Panc1 (cell line): ENCODE results near the gene CDH23. TPM values are rescaled to one million over a fixed set of nuclear protein-coding genes. Genes with fewer than 3 reads are reported as not detected.

ENCODE experiments used
- ATAC-seq: fragments of 200-7000 bp; cut with Tn5 transposase; 2 replicates; pipeline ENCODE4 v1.9.1; 2020; ENCODE audit warnings: mild to moderate bottlenecking, moderate library complexity
- BruUV-seq: library from RNA; stranded (reverse); fragments of 400-500 nt; replicated peaks from 2 replicates; lab custom pipeline; 2021; lab: Mats Ljungman, UMichigan
- CTCF ChIA-PET: fragments of 300-600 bp; sonication (Branson Sonifier 250); formaldehyde crosslinking; loops from one replicate; lab custom pipeline; 2022; ENCODE audit warnings: antibody characterized with exemption; lab: Charles Lee
- POLR2A ChIA-PET: fragments of 300-600 bp; sonication (Branson Sonifier 250); formaldehyde crosslinking; loops from one replicate; lab custom pipeline; 2022; ENCODE audit warnings: antibody characterized with exemption; lab: Charles Lee
- DNase-seq: peaks from one replicate; pipeline ENCODE4 v3.0.0-alpha.2; 2010; ENCODE audit warnings: low read depth, low spot score
- H3K27ac ChIP-seq: 2 replicates; pipeline ENCODE4 v1.5.1; 2011; ENCODE audit warnings: mild to moderate bottlenecking, low read length, inconsistent platforms
- H3K27me3 ChIP-seq: fragments of 200-500 bp; sonication (Bioruptor generic); 2 replicates; pipeline ENCODE4 v1.6.0; 2014; ENCODE audit warnings: low read length, inconsistent platforms; ENCODE audit not compliant: control insufficient read depth, insufficient read depth
- H3K36me3 ChIP-seq: fragments of 200-500 bp; sonication (Bioruptor generic); 2 replicates; pipeline ENCODE4 v1.5.1; 2014; ENCODE audit warnings: inconsistent platforms, mild to moderate bottlenecking, low read length, moderate library complexity; ENCODE audit not compliant: control insufficient read depth, insufficient read depth
- H3K4me1 ChIP-seq: 2 replicates; pipeline ENCODE4 v1.5.1; 2011; ENCODE audit warnings: inconsistent platforms, mild to moderate bottlenecking, low read length, moderate library complexity; ENCODE audit not compliant: control insufficient read depth, insufficient read depth
- H3K4me3 ChIP-seq, 2 experiments: 2 replicates each; pipeline ENCODE4 v1.5.1; 2011 to 2012; ENCODE audit warnings: low read depth in 2 of 2, low read length in 2 of 2, mild to moderate bottlenecking in 2 of 2, inconsistent platforms in 1 of 2, moderate library complexity in 1 of 2
- H3K9me3 ChIP-seq: fragments of 200-500 bp; sonication (Bioruptor generic); 2 replicates; pipeline ENCODE4 v1.5.1; 2014; ENCODE audit warnings: low read depth, mild to moderate bottlenecking, inconsistent platforms, low read length, moderate library complexity; ENCODE audit not compliant: control insufficient read depth, insufficient read depth
- CTCF ChIP-seq: fragments of 450-650 bp; IDR thresholded peaks from 2 replicates; pipeline ENCODE4 v1.5.1; 2017; ENCODE audit warnings: mild to moderate bottlenecking
- POLR2AphosphoS5 ChIP-seq: IDR thresholded peaks from 2 replicates; pipeline ENCODE4 v1.6.1; 2012; ENCODE audit warnings: mild to moderate bottlenecking, low read depth, low read length, moderate library complexity
- REST ChIP-seq, 2 experiments: IDR thresholded peaks; 2 replicates each; pipeline ENCODE4 v1.6.1; 2011 to 2012; ENCODE audit warnings: low read depth in 2 of 2, control low read depth in 1 of 2, low read length in 1 of 2, mild to moderate bottlenecking in 1 of 2, moderate library complexity in 1 of 2; ENCODE audit not compliant: insufficient read depth in 1 of 2
- SIN3A ChIP-seq: IDR thresholded peaks from 2 replicates; pipeline ENCODE4 v1.6.1; 2012; ENCODE audit warnings: low read depth, mild to moderate bottlenecking, low read length, moderate library complexity, borderline replicate concordance; ENCODE audit not compliant: insufficient read depth
- TCF7L2 ChIP-seq: IDR thresholded peaks from 2 replicates; pipeline ENCODE4 v1.6.1; 2011; ENCODE audit warnings: mild to moderate bottlenecking, low read depth, low read length, inconsistent platforms
- in situ Hi-C: cut with HindIII; loops from 2 replicates; pipeline ENCODE4 v1.10.0; 2016; ENCODE audit warnings: low sequenced_read_pairs, low pct_unique_long_range_greater_than_20kb
- intact Hi-C: fragments of 100-400 bp; cut with micrococcal nuclease; formaldehyde crosslinking; loops from one replicate; pipeline ENCODE4 v1.10.0; 2022; ENCODE audit not compliant: unreplicated experiment
- total RNA-seq: library from RNA; stranded (reverse); gene quantifications from one replicate; pipeline ENCODE4 v1.2.1, GENCODE V29; 2021; ENCODE audit not compliant: unreplicated experiment

CDH23 gene
- total RNA-seq, 1 experiment from 2014 or later = 2.7 TPM

GRCh38 chr10:71537681-71538080, 141.0 kb downstream of the CDH23 start:
- H3K27ac ChIP-seq = no peak overlapping the region
- in situ Hi-C loops (no loop called here), intact Hi-C loops (no loop called here)
- no peaks in the 10 kb centered on the region for H3K36me3 ChIP-seq
- TF ChIP-seq SIN3A = no peak
- TF ChIP-seq TCF7L2 = no peak
- no peak for TF ChIP-seq CTCF
- TF ChIP-seq POLR2AphosphoS5 = no peak
- no peak for TF ChIP-seq REST (IDR thresholded peaks at IDR 0.05; ENCODE audit: insufficient read depth in 1 of 2, low read depth in 2 of 2, low read length in 1 of 2)
- POLR2A ChIA-PET = no interaction called here
- H3K9me3 ChIP-seq = no peaks in the 10 kb centered on the region
- no peak for DNase-seq
- H3K4me1 ChIP-seq = no peaks in the 10 kb centered on the region
- ATAC-seq = no peak
- BruUV-seq = no TSS peak
- H3K27me3 ChIP-seq = peaks cover 5% of the 10 kb centered on the region
- CTCF ChIA-PET = no interaction called here
- no peak overlapping the region for H3K4me3 ChIP-seq

GRCh38 chr10:71538608-71539260, 142.0 kb downstream of the CDH23 start:
- H3K9me3 ChIP-seq = no peaks in the 10 kb centered on the region
- no peak for DNase-seq
- no peak overlapping the region for H3K27ac ChIP-seq
- CTCF ChIA-PET = no interaction called here
- no peaks in the 10 kb centered on the region for H3K36me3 ChIP-seq
- in situ Hi-C loops = no loop called here
- intact Hi-C loops = no loop called here
- ATAC-seq = no peak
- no peak overlapping the region for H3K4me3 ChIP-seq
- POLR2A ChIA-PET = no interaction called here
- H3K27me3 ChIP-seq = peaks cover 5% of the 10 kb centered on the region
- no peaks in the 10 kb centered on the region for H3K4me1 ChIP-seq
- no TSS peak for BruUV-seq
- TF ChIP-seq TCF7L2 (no peak), CTCF (no peak), SIN3A (no peak), POLR2AphosphoS5 (no peak), REST (IDR thresholded peaks at IDR 0.05; ENCODE audit: insufficient read depth in 1 of 2, low read depth in 2 of 2, low read length in 1 of 2) (no peak)
